NCI-H510A treated with DMSO at 0.1 percent for 48 hours (cell line): ENCODE results near the gene BRINP2.
A peak's percentile ranks its signal among the peaks of the same experiment; 100 is the strongest.

Source experiments
- DNase-seq: peaks from one replicate; lab custom pipeline; 2025; lab: John Stamatoyannopoulos, UW

The BRINP2 gene

GRCh38 chr1:177170756-177171535, at the start of gene BRINP2:
BRINP2 (plus strand) TSS chr1:177170958; CDS start chr1:177229877, 58,919 bp downstream.
- DNase-seq = peak; percentile 87

- DNase-seq = peak; percentile 77
Measured at GRCh38 chr1:177122461-177123251, 48.1 kb upstream of the BRINP2 start.

DNA sequence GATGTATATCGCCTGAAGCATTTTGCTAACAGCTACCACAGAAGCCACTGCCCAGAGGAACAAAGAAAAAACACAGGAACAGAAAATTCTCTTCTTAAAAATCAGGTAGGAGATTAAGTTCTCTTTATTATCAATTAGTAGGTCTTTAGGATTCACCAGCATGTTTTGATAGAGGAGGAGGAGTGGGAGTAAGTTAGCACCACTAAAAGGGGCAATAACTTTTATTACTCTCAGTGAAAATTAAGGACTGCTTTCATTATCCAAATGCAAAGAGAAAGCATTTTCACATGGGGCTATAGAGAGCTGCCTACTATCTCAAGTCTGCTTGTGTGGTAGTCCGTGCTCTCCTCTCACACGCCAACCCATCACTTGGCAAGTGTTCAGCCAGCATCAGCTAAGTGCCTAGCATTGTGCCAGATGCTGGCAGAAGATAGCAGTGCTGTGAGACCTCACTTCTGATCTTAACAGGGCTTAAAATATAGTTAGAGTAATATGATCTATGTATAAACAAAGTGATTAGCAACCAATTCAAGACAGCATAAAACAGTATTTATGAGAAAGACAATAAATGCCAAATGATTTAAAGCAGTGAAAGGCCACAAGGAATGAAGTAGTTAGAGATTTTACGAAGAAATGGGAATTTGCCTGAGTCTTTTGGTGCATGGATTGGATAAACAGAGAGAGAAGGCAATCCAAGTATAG, 46.0 kb upstream of the BRINP2 start:
- DNase-seq = no peak

- DNase-seq = peak; percentile 23
Measured at GRCh38 chr1:177126267-177126666, 44.5 kb upstream of the BRINP2 start.

DNA sequence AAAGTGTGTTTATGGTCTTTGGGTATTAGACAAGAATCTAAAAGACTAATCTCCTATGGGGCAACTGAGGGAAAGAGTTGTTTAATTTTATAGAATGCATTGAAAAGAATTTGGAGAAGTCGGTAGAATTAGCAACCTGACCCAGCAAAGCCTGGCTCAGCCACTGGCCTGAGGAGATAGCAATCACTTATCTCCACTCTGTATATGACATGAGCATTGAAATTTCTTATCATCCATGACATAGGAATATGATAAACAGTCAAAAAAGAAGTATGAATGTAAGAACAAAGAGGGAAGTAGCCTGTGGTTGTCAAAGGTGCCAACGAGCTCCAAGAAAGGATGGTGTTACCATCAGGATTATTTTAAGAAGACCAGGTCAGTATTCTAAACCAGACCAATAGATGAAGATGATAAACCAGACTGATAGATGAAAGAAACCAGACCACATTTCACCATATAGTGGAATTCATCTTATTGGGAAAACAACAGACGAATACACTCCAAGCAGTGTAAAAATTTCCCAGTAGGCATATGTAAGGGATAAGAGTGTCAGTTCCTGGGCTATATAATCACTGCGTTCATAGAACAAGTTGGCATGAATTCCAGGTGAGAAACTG, 42.0 kb upstream of the BRINP2 start:
- DNase-seq = no peak

DNA sequence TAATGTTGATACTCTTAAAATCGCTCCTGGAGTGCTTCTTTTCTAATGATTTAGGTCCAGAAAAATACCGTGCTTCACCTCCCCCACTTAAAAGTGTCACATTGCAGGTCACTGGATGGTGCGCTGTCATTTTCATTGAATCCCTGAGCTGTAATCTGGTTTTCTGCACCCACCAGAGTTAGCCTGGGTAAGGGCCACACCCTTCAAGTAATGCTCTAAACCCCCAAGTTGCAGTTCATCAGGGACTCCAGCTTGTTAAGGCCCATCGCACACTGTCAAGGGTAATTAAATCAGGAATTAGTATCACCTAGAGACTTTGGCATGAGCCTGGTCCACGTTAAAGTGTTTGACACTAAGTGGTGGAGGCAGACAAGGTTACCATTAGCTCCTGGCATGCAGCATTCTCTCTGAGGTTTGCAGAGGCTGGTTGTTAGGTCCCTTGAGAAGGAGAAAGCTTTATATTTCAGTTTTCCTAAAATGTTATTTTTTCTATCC, 40.3 kb upstream of the BRINP2 start:
- no peak for DNase-seq

GRCh38 chr1:177131723-177132122, 39.0 kb upstream of the BRINP2 start:
- no peak for DNase-seq

DNA sequence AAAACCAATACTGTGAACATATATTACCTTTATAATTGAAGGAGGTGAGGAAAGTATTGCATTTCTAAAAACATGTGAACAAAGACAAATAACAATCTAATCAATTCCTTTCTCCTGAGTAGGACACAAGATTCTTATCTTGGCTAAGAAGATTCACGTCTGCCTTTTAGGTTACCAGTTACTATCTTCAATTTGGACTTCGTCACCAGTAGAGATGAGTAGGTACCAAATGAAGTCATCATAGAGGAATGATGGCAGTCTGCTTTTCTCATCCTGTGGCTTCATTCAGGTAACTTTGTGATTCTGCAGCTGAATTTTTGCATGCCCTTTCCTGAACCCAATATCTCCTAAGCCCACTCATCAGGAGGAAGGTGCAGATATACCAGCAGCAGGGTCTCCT, 38.6 kb upstream of the BRINP2 start:
- DNase-seq = no peak

GRCh38 chr1:177133977-177134538, 36.7 kb upstream of the BRINP2 start:
- DNase-seq = no peak

DNA sequence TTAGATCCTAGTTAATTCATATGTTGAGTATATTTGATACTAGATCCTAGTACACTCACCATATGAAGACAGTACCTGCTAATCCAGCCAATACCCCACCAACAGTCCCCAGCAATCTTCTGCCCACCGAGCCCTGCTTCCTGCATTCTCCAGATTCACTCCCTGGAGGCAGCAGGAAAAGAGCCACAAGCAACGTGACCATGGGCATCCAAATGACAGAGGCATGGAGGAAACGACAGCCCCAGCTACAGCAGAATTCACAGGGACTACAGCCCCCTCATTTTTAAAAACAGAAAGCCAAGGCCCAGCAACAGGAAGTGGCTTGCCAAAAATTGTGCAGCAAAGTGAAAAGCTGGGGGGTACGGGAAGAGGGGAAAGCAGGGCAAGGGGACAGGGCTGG, 35.5 kb upstream of the BRINP2 start:
- DNase-seq = no peak

DNA sequence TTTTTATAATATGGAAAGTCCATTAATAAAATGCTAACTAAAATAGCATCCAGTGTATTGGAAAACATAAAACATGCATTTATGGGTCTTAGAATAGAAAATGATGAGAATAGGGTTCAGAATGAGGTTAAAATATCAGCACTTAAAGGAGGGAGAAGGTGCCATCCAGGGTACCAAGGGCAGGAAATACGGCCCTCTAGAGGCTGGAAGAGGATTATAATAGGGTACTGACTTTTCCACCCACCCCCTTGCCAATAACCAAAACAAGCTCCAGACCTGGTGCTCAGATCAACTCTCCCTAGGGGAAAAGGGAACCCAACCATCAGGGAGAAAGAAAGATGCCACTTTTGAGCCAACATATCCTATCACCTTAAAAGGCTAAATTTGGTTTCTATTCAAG, 32.9 kb upstream of the BRINP2 start:
- no peak for DNase-seq

- DNase-seq = no peak
Measured at GRCh38 chr1:177138347-177138746, 32.4 kb upstream of the BRINP2 start.

GRCh38 chr1:177142010-177142409, 28.7 kb upstream of the BRINP2 start:
- no peak for DNase-seq

DNA sequence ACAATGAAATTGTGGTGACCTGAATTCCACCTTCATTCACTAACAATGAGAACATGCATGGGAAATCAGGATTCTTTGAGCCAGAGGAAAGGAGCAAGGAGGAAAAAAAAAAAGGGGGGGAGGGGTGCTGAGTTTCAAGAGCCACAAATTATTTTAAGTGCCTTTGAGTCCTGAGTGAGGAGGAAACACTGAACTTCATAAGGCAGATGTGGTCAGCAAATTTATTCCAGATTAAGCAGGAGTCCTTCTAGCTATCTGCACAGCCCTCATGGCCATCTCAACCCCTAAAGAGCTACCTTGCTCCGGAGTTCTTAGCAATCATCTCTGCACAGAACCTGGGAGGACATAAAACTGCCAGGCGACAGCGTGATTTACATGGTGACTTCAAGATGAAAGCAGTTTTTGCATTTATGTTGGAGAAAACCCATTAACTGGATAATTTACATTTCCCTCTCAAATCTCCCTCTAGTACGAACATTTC, 27.9 kb upstream of the BRINP2 start:
- no peak for DNase-seq

DNA sequence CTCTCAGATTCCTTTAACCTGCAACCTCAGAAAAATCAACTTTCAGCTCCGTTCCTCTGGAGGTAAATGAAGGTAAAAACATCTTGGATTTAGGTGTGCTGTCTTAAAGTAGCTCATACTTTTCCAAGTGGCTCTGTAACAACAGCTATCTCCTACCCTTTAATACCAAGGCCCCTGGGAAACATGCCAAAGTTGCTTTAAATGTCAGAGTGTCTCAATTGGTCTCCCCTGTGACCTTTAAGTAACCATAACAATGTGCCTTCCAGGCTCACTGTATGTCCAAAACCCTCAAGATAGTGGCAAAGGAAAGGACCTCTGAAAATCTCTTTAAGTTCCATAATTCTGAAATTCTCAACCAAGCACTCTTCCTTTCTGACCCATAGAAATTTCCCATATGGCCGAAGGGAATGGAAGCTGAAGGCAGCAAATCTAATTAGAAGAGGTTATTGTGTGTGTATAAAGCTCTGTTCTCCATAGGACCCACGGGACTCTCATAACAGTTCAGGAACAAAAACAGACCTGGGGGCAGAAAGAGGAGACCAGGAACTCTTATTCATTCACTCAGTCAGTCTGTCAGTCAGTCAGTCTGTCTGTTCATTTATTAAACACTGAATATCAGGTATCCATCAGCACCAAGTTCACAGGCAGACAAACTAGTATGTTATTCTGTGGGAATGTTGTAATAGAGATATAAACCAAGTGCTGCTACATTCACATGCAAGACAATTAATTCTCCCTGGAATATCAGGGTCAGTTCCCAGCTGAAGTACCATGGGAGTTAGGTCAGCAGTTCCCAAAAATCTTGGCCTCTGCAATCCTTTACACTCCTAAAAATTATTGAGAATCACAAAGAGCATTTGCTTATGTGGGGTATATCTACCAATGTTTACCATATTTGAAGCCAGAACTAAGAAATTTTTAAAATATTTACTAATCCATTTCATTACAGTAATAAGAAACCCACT, 25.4 kb upstream of the BRINP2 start:
- DNase-seq = no peak

DNA sequence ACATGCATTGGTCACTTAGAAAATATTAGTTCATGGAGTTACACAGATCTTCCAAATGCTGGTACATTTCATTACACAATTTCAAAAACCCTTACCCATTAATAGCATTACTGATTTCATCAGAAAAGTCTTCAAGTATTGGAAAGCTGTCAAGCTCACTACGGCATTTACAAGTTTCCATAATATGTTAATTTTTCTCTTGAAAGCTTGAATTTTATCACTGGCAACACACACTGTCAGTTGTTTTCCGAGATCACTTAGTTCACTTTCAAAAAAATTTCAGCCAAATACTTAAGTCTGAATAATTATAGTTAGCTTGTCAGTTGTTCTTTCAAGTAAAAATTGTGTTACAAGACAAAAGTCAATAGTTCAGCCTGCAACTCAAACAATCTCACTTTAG, 24.3 kb upstream of the BRINP2 start:
- no peak for DNase-seq

DNA sequence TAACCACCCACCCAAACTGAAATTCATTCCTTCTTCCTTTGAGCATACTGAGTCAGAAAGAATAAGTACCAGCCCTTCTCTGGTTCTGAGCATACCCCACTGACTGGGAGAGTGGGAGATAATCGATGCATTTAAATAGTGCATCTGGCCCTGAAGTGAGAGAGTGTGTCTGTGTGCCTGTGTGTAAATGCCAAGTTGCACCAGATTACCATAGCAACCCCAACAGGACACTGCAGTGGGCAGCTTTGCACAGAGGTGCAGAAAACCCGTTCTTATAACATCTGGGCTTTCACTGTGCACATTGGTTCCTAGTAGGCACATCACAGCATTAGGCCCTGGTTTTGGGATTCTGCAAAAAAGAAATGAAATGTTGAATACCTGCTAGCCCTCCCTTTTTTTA, 8.5 kb upstream of the BRINP2 start:
- DNase-seq = no peak

- DNase-seq = no peak
Measured at GRCh38 chr1:177163844-177164379, 6.8 kb upstream of the BRINP2 start.

DNA sequence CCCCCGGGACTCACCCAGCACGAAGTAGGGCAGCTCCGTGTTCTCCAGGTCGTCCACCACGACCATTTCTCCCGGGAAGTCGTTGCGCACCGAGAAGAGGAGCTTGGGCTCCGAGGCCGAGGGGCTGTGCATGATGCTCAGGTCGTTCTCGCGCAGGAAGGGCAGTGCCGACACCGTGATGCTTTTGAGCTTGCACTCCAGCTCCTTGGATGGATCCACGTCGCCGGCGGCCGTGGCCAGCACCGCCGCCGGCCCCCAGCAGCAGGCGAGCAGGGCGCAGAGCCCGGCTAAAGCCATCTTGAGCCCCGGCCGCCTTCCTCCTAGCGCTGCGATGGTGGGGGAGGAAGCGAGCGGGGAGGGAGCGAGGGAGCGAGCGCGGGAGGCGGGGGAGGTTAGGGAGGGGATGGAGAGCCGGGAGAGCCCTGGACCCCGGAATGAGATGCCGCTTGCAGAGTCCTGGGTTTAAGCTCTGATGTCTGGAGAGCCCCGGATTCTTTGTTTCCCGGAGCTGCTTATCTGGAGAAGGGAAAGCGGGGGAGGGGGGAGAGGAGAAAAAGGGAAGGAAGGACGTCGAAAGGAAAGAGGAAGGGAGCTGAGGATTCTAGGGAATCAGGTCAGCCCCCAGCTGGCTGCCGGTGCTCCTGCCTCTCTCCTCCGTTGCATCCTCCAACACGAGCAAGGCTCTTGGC, 6.2 kb upstream of the BRINP2 start, which contains the start of gene ASTN1:
Gene ASTN1, minus strand, starts transcription at position 333 of the 689 bp plus-strand sequence. Its CDS starts 36 bp downstream, at position 297.
- DNase-seq = peak; percentile 34
